Measurements from ENCODE around the gene ZNF697.
"Not testable (repeated sequence)": the region's sequence is repeated elsewhere in the genome, so short reads cannot be mapped to it uniquely, and the experiment has no call there.

The ZNF697 gene

DNA sequence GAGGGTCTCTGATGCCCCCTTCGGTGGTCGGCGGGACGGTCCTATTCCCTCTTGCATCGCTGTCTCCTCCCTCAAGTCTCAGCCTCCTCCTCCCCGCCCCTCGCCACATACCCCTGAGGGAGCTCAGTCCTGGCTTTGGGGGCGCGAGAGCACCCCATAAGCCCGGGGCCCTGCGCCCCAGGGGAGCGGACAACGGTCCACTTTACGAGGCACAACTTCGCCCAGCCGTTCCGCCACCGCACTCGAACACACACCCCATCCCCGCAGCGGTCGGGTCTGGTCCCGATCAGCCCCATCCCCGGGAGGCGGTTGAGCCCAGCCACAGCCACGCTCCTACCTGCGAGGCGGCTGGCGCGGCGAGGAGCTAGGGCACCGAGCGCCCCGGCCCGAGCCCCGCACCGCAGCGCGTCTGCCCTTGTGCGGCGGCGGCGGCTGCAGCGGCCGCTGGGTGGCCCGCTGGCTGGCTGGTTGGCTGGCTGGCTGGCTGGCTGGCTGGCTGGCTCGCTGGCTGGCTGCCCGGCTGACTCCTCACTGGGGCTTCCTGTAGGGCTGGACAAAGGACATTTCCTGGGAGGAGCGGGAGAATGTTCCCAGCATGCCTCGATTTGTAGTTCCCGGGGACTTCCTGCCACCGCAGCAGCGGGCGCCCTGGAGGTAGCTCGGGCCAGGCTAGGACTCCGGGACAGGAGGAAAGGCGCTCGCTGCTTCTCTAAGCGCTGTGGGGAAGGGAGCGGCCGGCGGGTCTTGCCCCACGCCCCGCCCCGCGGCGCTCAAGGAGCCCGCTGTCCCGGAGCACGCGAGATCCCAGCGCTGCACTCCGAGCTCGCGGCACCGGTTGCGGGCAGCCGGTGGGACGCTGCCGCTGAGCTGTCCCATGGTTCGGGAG lies at the start of gene ZNF697:
TSS of gene ZNF697 (minus strand) at position 533 of the 886 bp plus-strand sequence. CDS start 22,166 bp downstream, outside the sequence.
- DNase-seq = peak; percentile 87

DNA sequence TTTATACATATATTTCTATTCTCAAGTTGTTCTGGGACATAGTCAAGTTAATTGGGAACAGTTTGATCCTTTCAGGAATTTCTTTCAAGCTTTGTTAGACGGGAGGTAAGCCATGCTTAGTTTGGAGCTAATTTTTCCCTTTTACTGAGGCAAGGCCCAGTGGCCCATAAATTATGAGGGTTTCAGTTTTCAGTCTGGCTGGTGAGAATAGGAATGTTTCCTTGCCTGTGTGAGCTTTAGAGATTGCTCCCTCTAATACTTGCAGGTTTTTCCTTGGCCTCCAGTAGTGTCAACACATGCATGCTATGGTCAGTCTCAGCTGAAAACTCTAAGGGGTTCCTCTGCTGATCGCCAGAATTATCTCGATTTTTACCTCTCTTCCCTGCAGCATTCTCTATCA lies 49.5 kb upstream of the ZNF697 start:
- no peak for DNase-seq

DNA sequence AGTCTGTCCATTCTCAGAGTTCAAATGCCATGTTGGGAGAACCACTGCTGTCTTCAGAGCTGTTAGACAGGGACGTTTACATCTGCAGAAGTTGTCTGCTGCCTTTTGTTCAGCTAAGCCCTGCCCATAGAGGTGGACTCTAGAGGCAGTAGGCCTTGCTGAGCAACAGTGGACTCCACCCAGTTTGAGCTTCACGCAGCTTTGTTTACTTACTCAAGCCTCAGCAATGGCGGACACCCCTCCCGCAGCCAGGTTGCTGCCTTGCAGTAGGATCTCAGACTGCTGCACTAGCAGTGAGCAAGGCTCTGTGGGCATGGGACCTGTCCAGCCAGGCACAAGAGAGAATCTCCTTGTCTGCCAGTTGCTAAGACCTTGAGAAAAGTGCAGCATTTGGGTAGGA lies 48.8 kb upstream of the ZNF697 start:
- DNase-seq = not testable (repeated sequence)

DNA sequence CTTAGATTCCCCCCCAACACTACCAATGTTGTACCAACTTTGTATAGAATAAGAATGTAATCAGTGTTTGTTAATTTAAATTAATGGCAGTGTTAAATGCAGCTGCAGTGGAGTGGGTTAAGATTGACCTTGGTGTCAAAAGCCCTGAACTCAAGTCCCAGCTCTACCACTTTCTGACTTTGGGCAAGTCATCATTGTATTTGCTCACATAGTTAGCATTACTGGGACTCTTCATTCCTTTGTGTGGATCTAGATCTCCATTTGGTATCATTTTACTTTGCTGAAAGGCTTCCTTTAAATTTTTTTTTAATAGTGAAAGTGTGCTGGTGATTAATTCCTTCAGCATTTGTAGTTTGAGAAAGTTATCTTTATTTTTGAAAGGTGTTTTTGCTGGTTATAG lies 41.4 kb upstream of the ZNF697 start:
- DNase-seq = no peak

DNA sequence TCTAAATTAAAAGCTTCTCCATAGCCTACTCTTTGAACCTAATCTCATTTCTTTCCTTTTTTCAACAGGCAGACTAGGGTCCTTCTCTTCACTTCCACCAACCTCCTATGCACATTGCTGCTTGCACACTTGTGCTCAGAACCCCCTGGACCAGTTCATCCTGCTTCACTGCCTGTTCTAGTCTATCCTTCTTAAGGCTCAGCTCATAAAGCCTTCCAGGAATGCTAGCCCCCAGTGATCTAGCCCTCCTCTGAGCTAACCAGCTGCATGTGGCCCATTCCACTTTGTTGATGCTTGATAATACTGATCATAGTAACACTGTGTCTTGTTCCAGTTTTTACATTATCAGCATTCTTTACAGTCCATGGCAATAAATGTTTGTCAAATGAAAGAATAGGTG lies 40.7 kb upstream of the ZNF697 start:
- no peak for DNase-seq

DNA sequence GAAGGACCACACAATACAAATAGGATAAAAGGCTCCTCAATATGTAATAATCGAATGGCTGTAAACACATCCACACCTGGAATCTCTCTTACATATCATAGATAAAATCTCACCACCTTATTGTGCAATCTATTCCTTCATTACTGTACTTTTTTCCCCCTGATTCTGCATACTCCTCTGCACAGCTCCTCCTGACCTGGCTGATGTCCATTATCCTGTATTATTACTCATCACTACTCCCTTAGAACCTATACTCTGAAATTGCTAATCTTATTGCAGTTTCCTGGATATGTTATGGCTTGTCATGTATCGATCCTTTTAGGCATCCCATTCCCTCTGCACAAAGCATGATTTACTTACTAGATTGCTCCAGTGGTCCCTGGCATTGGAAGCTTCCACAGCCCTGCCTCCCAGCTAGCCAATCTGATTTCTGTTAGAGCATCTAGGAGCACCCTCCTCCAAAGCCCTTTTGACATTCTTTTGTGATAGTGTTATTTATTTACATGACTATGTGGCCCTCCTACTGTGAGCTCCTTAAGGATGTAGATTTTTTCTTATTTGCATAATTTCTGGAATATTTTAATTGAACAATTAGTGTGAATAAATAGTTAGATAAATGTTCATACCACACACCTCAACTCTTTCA lies 39.5 kb upstream of the ZNF697 start:
- no peak for DNase-seq

DNA sequence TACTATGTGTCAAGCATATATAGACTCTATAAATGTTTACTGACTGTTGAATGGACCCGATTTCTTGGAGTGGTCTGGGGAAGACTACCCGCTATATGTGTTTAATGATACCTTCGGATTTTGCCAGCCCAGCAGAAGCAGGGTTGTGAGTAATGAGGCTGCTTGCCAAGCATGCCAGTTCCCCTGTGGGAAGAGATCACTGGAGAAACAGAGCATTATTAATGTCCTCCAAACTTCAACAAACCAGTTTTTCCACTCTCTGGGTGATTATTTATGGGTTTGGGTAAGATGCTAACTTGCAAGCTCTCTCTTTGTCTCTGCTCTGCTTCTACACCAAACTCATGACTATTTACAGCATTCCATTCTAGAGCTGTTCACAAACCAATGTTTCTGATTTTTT lies 38.6 kb upstream of the ZNF697 start:
- no peak for DNase-seq

DNA sequence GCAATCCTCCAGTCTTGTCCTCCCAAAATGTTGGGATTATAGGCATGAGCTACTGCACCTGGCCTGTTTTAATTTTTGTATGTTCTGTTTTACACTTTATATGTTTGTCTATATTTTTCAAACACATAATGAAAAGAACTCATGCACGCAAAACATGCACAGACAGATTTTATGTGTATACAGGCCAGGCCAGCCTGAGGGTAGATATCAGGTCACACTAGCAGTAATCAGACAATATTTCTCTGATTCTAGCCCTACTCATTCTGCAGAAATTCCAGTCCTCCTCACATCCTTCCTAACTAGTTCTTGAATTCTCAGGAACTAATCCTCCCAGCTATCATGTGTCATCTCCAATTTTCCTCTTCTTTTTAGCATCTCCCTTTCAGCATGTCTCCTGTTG lies 35.8 kb upstream of the ZNF697 start:
- no peak for DNase-seq

DNA sequence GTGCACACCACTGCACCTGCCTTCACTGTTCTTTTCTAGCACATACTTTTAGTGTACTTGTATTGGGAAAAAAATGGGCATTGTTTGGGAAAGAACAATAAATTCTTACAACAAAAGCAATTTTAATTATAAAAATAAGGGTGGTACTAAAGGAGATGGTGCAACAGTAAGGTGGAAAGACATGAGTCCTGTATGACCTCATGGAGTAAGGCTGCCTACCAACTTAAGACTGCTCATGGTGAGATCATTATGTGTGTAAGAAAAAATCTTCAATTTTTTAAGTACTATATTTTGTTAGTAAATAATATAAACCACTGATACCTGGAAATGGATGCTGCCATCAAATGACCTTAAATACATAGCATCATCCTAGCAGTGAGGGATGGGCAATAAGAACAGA lies 34.1 kb upstream of the ZNF697 start:
- no peak for DNase-seq

DNA sequence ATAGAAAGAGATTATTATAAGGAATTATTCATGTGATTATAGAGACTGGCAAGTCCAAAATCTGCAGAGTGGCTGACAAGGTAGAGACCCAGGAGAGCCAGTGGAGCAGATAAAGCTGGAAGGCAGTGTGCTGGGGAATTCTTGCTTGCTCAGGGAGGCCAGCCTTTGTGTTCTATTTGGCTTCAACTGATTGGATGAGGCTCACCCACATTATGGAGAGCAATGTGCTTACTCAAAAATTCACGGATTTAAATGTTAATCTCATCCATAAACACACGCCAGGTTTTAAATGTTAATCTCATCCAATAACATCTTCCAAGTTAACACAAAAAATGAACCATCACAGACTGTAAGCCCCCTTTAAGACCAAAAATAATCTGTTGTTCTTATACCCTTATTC lies 33.5 kb upstream of the ZNF697 start:
- DNase-seq = no peak

DNA sequence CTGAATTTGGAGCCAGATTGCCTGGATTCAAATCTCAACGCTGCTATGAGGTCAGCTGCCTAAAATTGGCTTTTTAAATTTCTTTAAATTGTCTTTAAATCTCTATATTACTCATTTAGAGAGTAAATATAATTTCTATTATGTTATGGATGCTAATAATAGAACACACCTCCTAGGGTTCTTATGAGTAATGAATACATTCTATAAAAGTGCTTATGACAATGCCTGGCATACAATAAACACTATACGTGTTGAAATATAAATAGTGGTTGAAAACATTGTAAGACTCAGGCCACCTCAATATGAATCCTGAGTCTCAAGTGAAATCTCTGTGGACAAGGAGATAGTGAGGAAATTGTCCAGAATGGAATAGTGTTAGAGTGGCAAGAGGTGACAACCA lies 32.7 kb upstream of the ZNF697 start:
- no peak for DNase-seq

DNA sequence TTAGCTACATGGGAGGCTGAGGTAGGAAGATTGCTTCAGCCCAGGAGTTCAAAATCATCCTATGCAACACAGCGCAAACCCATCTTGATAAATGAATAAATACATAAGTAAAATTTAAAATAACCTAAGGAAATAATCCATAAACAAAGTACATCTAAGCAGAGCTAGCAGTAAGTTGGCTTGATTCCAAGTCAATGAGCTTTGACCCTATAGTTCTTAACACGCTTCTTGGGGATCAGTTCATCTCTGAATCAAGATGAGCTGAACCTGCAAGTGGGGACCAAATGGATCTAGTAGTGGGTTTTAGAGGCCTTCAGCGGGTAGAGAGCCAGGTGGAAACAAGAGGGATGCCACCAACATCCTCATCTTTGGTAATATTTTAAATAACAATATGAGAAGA lies 32.1 kb upstream of the ZNF697 start:
- DNase-seq = no peak

DNA sequence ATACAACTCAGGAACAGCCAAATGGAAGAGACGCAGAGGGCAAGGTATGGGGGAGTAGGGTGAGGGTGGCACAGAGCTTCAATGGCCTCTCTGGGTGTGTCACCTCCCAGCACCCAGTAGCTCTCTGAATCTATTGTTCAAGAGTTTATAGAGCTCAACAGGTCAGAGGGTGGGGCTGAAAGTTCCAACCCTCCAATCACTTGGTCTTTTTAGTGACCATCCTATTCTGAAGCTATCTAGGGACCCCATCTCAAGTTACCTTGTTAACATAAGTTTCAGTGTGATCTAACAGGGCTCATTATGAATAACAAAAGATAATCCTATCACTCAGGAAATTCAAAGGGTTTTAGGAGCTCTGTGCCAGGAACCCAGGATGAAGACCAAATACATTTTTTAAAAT lies 31.2 kb upstream of the ZNF697 start:
- no peak for DNase-seq

DNA sequence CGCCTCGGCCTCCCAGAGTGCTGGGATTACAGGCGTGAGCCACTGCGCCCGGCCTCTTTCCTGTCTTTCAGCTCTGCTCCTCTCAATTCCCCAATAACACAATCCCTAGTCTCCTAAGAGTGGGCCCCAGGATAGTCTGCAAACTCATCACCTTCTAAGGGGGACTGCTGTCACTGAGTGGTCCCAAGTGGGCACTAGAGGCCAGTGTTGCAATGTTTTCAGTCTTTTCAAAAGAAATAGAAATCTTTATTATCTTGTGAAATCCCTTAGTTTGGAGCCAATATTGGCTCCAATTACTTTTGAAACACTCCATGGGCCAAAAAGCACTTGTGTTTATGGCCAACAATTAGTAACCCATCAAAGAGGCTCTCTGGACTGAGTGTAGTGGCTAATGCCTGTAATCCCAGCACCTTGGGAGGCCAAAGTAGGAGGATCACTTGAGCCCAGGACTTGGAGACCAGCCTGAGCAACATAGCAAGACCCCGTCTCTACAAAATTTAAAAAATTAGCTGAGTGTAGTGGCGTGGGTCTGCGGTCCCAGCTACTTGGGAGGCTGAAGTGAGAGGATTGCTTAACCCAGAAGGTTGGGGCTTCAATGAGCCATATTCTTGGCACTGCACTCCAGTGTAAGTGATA lies 28.6 kb upstream of the ZNF697 start:
- DNase-seq = no peak

DNA sequence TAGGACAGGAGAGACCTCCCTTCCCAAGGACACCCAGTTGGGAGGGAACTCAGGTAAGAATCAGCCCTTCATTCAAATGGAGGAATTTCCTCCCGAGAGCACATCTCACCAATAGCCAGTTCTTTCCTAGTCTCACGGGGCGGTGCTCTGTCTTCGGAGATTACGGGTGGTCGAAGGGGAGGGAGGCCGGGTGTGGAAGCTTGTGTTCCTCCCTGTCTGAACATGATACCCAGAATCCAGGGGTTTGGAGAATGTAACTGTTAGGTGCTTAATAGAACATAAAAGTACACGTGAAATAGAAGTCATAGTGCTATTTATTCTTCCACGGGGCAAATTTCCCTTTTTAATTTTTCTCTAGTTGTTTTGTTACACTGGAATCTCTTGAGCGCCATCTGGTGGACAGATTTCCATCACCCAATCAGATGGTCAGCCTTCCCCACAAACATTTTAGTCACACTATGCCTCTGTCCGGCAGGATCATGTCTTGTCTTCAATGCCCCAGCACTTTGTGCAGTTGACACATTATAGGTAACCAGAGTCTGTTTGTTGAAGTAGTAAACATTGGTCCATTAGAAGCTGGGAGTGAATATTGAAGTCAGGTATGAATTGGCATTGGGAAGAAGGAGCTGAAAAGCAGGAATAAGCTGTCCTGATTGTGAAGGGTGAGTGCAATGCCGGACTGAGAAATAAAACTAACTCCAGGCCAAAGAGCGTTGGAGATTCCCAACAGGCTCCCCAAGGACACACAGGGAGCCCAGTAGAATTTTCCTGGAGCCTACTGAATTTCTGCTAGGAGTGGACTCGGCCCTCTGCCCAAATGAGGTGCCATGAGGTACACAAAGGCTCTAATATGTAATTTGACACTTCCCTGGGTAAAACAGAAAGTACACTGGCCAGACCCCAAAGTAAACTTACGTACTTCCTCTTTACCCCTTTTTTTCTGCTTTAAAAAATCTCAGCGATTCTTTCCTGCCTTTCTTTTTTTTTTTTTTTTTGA lies 27.6 kb upstream of the ZNF697 start:
- peak; percentile 77 for DNase-seq

DNA sequence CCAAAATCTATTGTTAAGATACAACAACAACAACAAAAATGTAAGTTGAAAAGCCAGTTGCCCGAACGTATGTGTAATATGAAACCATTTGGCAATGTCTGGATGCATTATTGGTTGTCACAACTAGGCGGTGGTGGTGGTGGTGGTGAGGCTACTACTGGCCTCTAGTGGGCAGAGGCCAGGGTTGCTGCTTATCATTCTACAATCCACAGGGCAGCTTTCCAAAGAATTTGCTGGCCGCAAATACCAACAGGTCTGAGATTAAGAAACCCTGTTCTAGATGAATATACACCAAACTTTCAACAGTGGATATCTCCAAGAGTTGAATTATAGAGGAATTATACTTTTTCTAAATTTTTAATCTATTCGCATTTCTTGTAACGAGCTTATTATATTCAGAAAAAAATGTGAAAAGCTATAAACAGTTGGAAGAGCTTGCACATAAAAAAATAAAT lies 26.8 kb upstream of the ZNF697 start:
- DNase-seq = peak; percentile 83

DNA sequence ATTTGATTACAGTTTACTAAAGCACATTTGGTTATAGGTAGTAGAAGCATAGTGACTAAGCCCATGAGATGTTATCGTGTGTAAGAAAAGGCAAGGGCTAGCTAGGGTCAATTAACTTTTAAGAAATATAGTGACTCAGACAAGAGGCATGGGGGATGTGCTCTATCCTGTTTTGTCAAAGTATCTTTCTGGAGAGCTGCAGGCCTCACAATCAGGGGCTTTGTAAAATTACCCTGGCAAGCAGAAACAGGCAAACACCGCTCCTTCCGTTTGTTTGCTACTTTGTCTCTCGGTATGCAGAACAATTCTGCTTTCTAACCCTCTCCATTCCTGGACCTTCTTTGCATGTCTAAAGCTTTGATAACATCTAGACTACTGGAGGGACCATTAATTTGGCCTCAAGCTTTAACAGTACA lies 26.1 kb upstream of the ZNF697 start:
- no peak for DNase-seq

DNA sequence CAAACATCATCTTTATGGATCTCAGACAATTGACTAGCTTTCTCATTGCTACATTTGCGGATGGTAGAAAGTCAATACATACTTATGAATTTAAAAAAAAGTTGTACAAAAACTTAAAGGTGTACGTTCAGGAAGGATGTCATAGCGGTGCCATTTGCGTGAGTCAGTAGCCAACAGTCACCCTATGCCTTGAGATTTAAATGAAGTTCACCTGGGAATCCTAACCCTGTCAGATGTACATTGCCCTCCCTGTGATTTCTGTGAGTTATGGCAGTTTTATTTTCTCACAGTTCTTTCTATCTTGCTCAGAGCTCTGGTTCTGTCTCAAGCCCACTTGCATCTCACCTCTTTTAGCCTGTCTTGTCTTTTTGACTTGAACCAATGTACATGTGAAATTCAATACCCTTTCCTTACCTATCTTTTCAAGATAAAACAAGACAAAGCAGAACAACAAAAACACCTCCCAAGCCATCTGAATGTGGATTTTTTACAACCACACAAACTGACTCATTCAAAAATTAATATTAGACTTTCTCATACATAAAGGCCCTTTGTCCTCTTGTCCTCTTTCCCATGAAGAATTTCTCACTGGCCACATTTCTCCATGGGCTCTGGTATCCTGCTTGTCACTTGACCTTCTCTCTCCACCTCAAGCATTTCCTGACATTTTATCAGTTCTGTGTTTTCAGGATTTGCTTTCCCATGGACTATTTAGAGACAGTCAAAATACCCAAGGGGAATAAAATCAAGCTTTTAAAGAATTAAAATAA lies 25.3 kb upstream of the ZNF697 start:
- DNase-seq = no peak

DNA sequence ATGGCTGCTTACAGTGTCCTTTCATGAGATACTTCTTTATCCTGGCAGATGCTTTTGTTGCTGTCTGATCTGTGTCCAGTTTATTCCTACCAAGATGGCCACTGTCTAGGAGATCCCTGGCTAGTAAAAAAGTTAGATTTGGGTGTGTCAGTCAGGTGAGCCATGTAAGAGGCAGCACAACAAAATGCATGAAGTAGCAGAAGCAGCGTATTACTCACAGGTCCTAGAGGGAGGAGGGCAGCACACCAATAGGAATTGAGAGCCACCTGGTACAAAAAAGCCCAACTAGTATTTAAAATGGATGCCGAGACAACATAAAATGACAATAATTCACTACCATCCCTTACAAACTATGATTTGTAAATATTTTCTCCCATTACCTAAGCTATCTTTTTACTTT lies 22.8 kb upstream of the ZNF697 start:
- DNase-seq = no peak

DNA sequence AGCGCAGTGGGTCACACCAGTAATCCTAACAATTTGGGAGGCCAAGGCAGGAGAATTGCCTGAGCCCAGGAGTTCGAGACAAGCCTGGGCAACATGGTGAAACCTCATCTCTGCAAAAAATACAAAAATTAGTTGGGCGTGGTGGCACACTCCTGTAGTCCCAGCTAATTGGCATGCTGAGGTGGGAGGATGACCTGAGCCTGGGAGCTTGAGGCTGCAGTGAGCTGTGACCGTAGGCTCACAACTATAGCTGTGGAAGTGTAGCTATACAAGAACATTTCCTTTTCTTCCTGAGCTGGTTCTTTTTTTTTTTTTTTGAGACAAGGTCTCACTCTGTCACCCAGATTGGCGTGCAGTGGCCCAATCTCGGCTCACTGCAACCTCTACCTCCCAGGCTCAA lies 19.1 kb upstream of the ZNF697 start:
- no peak for DNase-seq

DNA sequence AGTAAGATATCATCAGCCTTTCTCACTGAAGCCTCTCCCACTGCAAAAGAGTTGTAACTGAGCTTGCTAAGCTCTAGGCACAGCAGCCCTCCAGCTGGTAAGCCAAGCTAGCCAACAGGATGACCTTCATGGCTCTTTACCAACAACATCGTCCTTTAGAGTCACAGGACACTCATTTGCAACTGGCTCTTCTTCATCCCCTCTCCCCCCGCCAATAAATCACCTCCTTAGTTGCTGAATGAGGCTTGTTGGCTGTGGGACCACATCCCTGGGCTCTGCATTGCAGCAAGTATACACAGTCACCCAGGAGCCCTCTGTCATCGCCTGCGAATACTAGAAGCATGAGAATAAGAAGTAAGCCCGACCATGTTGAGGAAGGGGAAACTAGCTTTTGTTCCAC lies 16.0 kb upstream of the ZNF697 start:
- DNase-seq = no peak

DNA sequence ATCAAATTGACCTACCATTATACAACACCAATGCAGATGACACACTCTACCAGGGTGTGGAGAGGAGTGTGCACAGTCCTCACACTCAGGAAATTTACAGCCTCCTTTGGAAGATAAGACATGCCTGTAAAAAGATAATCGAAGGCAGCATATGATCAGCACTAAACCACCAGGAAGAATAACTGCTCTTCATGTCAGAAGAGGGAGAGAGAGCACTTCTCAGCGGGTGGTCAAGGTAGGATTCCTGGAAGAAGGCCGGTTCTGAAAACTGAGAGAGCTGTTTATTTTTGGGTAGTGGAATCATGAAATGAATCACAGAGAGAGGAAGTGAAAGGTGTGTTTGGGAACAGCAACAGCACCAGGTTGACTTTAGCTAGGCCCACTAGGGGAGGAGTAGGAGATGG lies 14.0 kb upstream of the ZNF697 start:
- no peak for DNase-seq
